HG02678 (cell line): ENCODE results near the gene RHOBTB3.

Experiments used
- ATAC-seq: cut with Tn5 transposase; IDR thresholded peaks from one replicate; pipeline ENCODE4 v1.9.1; 2021; ENCODE audit warnings: mild to moderate bottlenecking, moderate library complexity; ENCODE audit not compliant: unreplicated experiment

Gene RHOBTB3

GRCh38 chr5:95761771-95762651 is 30.9 kb downstream of the RHOBTB3 start:
- ATAC-seq = no peak

- no peak for ATAC-seq
Observed at GRCh38 chr5:95762652-95763041, 31.5 kb downstream of the RHOBTB3 start.

GRCh38 chr5:95763941-95764340 is 32.8 kb downstream of the RHOBTB3 start:
- no peak for ATAC-seq

- no peak for ATAC-seq
Observed at GRCh38 chr5:95768731-95769130, 37.6 kb downstream of the RHOBTB3 start.

- no peak for ATAC-seq
Observed at GRCh38 chr5:95770830-95771708, 39.9 kb downstream of the RHOBTB3 start.

- ATAC-seq = no peak
Observed at GRCh38 chr5:95771892-95772291, 40.8 kb downstream of the RHOBTB3 start.

- no peak for ATAC-seq
Observed at GRCh38 chr5:95773335-95774059, 42.4 kb downstream of the RHOBTB3 start.

GRCh38 chr5:95777441-95777840 is 46.3 kb downstream of the RHOBTB3 start:
- no peak for ATAC-seq

- no peak for ATAC-seq
Observed at GRCh38 chr5:95778713-95779436, 47.7 kb downstream of the RHOBTB3 start.

- no peak for ATAC-seq
Observed at GRCh38 chr5:95779611-95780010, 48.5 kb downstream of the RHOBTB3 start.

- no peak for ATAC-seq
Observed at GRCh38 chr5:95780597-95780996, 49.5 kb downstream of the RHOBTB3 start.

GRCh38 chr5:95781101-95781583 is 50.0 kb downstream of the RHOBTB3 start:
- ATAC-seq = peak; percentile 98

GRCh38 chr5:95782181-95782580 is 51.0 kb downstream of the RHOBTB3 start:
- ATAC-seq = no peak

GRCh38 chr5:95783661-95784060 is 52.5 kb downstream of the RHOBTB3 start:
- no peak for ATAC-seq

GRCh38 chr5:95784514-95785302 is 53.6 kb downstream of the RHOBTB3 start:
- no peak for ATAC-seq

GRCh38 chr5:95786821-95787418 is 55.8 kb downstream of the RHOBTB3 start:
- ATAC-seq = no peak

- ATAC-seq = no peak
Observed at GRCh38 chr5:95788493-95788892, 57.4 kb downstream of the RHOBTB3 start.

- ATAC-seq = no peak
Observed at GRCh38 chr5:95791751-95792150, 60.6 kb downstream of the RHOBTB3 start.

- no peak for ATAC-seq
Observed at GRCh38 chr5:95794070-95794516, 63.0 kb downstream of the RHOBTB3 start.
